HFFc6 (cell line): Measurements from ENCODE around the gene ZCWPW2. TPM values are rescaled to one million over a fixed set of nuclear protein-coding genes. Genes with fewer than 3 reads are reported as not detected.

Experiments used
- DNase-seq: peaks from one replicate; pipeline ENCODE4 v3.0.0-alpha.2; 2018
- H3K27ac Mint-ChIP-seq: 2 replicates; pipeline ENCODE4 v1.8.0; 2020; ENCODE audit warnings: mild to moderate bottlenecking, mixed read lengths
- H3K27me3 Mint-ChIP-seq: 2 replicates; pipeline ENCODE4 v1.8.0; 2021; ENCODE audit warnings: mild to moderate bottlenecking, moderate library complexity, mixed read lengths; ENCODE audit not compliant: insufficient read depth
- H3K36me3 Mint-ChIP-seq: 2 replicates; pipeline ENCODE4 v1.8.0; 2021; ENCODE audit warnings: low read depth, mixed read lengths
- H3K4me1 Mint-ChIP-seq: 2 replicates; pipeline ENCODE4 v1.8.0; 2020; ENCODE audit warnings: low read depth, mixed read lengths
- H3K4me3 Mint-ChIP-seq: 2 replicates; pipeline ENCODE4 v1.8.0; 2020; ENCODE audit warnings: mild to moderate bottlenecking, moderate library complexity, mixed read lengths
- H3K9me3 Mint-ChIP-seq: 2 replicates; pipeline ENCODE4 v1.8.0; 2020; ENCODE audit warnings: mild to moderate bottlenecking, mixed read lengths
- CTCF ChIP-seq: fragments of 200-600 bp; sonication (generic); IDR thresholded peaks from 2 replicates; pipeline ENCODE4 v1.5.0; 2021; ENCODE audit warnings: antibody characterized with exemption, mild to moderate bottlenecking
- long read RNA-seq: library from polyadenylated mRNA; unstranded; transcript quantifications from one replicate; pipeline ENCODE4 v2.0.0, GENCODE V29; 2019
- total RNA-seq, 6 experiments: library from RNA; stranded (reverse); fragmentation: NEBNext Ultra II Directional; extraction: Animal tissue kit (Norgen Biotek cat#: 25700); gene quantifications; 2 replicates in 1 of 6; 3 replicates in 5 of 6; pipeline ENCODE4 v1.2.3, GENCODE V29; 2021

The ZCWPW2 gene
- total RNA-seq, result under 1 TPM; 0.34 to 0.87 (median 0.58) TPM
- long read RNA-seq, partial matches to known transcripts, result 0 of 3 reads
- long read RNA-seq, other reads (novel, unspliced or antisense), result 3 of 3 reads

GRCh38 chr3:28348629-28349468 lies at the start of gene ZCWPW2, which contains the start of gene AZI2:
Gene ZCWPW2 (plus strand): TSS chr3:28348721. CDS start chr3:28413069, 64,348 bp downstream.
Gene AZI2 (minus strand): TSS chr3:28348824. CDS start chr3:28340617, 8,207 bp downstream.
- DNase-seq, result peak; percentile 94
- H3K4me3 Mint-ChIP-seq, result peak within 1 kb of the TSS; percentile 92
- peaks cover 2% of the 10 kb centered on the region; the same call in 1 of the 2 replicates for H3K27me3 Mint-ChIP-seq

GRCh38 chr3:28299705-28300104 lies 48.8 kb upstream of the ZCWPW2 start:
- Mint-ChIP-seq H3K36me3 (no peaks in the 10 kb centered on the region), H3K9me3 (no peaks in the 10 kb centered on the region), H3K27ac (no peak overlapping the region), H3K4me3 (no peak overlapping the region), H3K27me3 (no peaks in the 10 kb centered on the region), H3K4me1 (no peaks in the 10 kb centered on the region)
- no peak for DNase-seq
- TF ChIP-seq CTCF, result no peak

More at GRCh38 chr3:28348629-28349468, at the start of gene ZCWPW2, which contains the start of gene AZI2:
- peaks cover 29% of the 10 kb centered on the region for H3K36me3 Mint-ChIP-seq
- peaks cover 4% of the 10 kb centered on the region for H3K9me3 Mint-ChIP-seq
- H3K27ac Mint-ChIP-seq, result peak within 1 kb of the TSS; percentile 96
- peak; percentile 49; the same call in 1 of the 2 replicates for TF ChIP-seq CTCF
- peaks cover 43% of the 10 kb centered on the region for H3K4me1 Mint-ChIP-seq

- no peaks in the 10 kb centered on the region for H3K27me3 Mint-ChIP-seq
- H3K9me3 Mint-ChIP-seq, result no peaks in the 10 kb centered on the region
- H3K36me3 Mint-ChIP-seq, result no peaks in the 10 kb centered on the region
- no peak for DNase-seq
- no peaks in the 10 kb centered on the region for H3K4me1 Mint-ChIP-seq
- TF ChIP-seq CTCF, result no peak
- no peak overlapping the region for H3K27ac Mint-ChIP-seq
- no peak overlapping the region for H3K4me3 Mint-ChIP-seq
Measured at GRCh38 chr3:28300345-28300962, 48.1 kb upstream of the ZCWPW2 start.

- no peak for TF ChIP-seq CTCF
Measured at GRCh38 chr3:28301688-28302087, 46.8 kb upstream of the ZCWPW2 start.

GRCh38 chr3:28308196-28308595 lies 40.3 kb upstream of the ZCWPW2 start:
- no peak for TF ChIP-seq CTCF
- Mint-ChIP-seq H3K4me3 (no peak overlapping the region), H3K36me3 (no peaks in the 10 kb centered on the region), H3K27me3 (no peaks in the 10 kb centered on the region), H3K27ac (no peak overlapping the region), H3K4me1 (no peaks in the 10 kb centered on the region), H3K9me3 (no peaks in the 10 kb centered on the region)
- DNase-seq, result no peak

More at GRCh38 chr3:28301688-28302087, 46.8 kb upstream of the ZCWPW2 start:
- DNase-seq, result no peak
- Mint-ChIP-seq H3K27me3 (no peaks in the 10 kb centered on the region), H3K4me1 (no peaks in the 10 kb centered on the region), H3K4me3 (no peak overlapping the region), H3K9me3 (no peaks in the 10 kb centered on the region), H3K27ac (no peak overlapping the region), H3K36me3 (no peaks in the 10 kb centered on the region)
